HG02642 (cell line): Measurements from ENCODE around the gene HSPA2.
"Not testable (repeated sequence)": the region's sequence is repeated elsewhere in the genome, so short reads cannot be mapped to it uniquely, and the experiment has no call there.

Experiments used
- ATAC-seq: cut with Tn5 transposase; IDR thresholded peaks from one replicate; pipeline ENCODE4 v1.9.1; 2021; ENCODE audit warnings: mild to moderate bottlenecking; ENCODE audit not compliant: unreplicated experiment, poor library complexity

Gene HSPA2

DNA sequence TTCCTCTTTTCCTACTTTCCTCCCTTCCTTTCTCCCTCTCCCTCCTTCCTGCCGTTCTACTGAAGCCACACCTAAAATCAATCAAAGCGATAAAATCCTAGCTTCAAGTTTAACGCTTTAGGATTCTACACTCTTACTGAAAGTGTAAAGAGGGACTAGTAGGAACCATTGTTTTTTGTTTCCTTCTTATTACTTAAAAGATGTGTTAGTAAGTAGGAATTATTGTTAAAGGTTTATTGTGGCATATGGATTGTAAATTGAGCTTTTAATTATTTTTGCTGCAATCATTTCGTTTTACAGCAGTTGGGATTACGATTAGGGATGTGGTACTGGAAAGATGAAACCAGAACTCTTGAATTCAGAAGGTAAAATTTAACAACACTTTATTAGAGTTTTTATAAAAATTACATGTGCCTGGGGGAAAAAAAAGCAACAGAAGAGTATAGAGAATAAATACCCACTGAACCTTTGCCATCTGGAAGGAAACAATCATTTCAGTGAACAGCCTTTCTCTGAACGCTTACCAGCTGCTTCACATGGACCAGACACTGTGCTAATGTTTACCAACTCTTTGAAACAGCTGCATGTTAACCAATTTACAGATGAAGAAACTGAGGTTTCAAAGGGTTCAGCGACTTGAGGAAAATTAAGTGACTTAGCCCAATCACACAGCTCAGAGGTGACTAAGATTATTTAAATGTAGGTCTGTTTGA lies 10.2 kb downstream of the HSPA2 start:
- no peak for ATAC-seq

DNA sequence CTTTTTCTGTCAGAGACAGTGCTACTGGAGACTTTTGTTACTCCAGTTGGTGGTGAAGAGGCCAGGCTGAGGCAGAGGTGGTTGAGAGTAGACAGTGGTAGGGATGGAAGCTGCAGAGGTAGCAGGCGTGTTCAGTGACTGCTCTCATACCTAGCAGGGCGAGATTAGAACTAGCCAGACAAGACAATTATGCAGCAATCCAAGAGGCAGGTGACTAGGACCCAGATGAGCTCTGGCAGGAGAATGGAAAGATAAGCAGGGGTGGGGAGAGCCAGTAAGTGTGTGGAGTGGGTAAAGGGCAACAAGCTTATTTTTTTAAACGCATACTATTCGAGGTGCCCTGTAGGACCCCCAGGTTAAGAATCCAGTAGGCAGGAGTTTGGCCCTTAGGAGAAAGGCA lies 14.0 kb downstream of the HSPA2 start:
- ATAC-seq, result no peak

DNA sequence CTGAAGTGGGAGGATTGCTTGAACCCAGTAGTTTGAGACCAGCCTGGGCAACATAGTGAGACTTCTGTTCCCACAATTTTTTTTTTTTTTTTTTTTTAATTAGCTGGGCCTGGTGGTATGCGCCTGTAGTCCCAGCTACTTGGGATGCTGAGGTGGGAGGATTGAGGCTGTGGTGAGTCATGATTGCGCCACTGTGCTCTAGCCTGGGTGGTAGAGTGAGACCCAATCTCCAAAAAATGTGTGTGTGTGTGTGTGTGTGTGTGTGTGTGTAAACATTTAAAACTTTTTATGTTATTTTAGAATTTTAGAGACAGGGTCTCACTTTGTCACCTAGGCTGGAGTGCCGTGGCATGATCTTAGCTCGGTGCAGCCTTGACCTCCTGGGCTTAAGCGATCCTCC lies 16.0 kb downstream of the HSPA2 start:
- no peak for ATAC-seq

DNA sequence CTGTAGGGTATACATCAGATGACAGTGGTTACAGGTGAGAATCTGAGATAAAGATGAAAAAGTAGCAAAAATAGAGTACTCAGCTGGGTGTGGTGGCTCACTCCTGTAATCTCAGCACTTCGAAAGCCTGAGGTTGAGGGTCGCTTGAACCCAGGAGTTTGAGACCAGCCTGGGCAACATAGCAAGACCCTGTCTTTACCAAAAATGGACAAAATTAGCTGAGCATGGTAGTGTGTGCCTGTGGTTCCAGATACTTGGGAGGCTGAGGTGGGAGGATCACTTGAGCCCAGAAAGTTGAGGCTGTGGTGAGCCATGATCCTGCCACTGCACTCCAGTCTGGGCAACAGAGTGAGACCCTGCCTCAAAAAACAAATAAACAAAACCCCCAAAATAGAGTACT lies 17.7 kb downstream of the HSPA2 start:
- ATAC-seq, result not testable (repeated sequence)

DNA sequence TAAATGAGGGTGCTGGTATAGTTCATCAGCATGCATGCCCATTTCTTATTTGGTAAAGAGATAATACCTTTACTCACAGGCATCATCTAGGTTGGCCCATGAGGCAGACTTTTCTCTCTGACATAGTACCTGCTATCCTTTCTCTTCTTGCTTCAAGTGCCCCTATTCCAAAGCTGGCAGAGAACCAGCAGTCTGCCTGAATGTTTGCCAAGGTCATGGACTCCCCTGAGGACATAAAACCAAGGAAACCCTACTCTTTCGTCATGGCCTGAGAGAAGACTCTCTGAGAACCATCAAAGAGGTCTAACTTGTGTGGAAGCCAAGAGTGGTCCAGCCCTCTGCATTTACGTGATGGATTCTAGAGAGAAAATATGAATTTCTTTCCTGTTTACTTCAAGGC lies 21.1 kb downstream of the HSPA2 start:
- ATAC-seq, result no peak

DNA sequence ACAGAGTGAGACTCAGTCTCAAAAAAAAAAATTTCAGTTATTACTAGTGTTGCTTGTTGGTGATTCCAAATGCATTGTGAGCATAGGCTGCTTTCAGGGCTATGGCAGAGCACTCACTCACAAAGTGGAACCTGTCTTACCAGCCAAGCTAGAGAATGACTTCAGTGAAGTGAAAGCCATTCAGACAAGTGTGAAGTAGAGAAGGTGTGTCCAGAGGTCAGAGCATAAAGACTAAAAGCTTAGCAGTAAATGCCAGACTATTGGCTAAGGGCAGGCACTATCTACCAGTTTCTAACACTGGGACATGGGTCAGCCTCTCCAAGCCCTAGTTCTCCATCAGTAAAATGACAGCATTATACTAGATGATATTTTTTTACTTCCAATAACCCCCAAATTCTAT lies 21.9 kb downstream of the HSPA2 start:
- no peak for ATAC-seq

DNA sequence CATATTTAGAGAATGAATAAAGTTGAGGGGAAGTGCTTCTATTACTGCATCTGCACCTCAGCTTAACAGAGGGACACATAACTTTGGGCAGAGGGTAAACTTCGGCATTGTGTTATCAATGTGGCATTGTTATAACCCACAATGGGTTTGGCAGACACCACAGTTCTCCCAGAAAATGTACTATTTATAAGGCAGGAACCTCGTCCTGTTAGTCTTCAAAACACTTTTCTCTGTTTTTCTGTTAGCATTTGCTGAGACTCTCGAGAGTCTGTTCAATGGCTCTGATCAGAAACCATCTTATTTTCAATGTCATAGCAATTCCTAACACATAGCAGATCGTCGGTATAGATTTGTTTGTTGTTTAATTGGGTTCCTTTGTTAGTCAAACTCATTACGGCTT lies 23.2 kb downstream of the HSPA2 start:
- ATAC-seq, result no peak

DNA sequence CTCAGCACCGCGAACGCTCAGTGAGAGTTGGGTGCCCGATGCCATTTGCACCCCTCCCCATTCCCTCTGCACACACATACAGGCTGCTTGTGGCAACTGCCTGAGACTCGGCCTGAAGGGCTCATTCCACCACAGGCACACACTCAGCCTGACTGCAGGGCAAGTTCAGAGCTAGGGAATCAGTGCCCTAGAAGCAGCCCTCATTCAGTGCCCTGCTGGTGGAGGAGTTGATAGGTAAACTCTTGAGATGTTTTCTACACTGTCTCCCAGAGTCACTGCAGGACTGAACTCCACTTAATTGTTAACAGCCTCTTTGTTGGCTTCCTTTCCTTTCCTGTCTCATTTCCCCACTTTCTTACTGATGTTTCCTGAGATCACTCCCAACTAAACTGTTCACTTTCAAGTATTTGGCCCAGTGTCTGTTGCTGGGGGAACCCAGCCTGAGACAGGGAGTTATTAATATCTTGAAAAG lies 26.1 kb downstream of the HSPA2 start:
- ATAC-seq, result no peak

DNA sequence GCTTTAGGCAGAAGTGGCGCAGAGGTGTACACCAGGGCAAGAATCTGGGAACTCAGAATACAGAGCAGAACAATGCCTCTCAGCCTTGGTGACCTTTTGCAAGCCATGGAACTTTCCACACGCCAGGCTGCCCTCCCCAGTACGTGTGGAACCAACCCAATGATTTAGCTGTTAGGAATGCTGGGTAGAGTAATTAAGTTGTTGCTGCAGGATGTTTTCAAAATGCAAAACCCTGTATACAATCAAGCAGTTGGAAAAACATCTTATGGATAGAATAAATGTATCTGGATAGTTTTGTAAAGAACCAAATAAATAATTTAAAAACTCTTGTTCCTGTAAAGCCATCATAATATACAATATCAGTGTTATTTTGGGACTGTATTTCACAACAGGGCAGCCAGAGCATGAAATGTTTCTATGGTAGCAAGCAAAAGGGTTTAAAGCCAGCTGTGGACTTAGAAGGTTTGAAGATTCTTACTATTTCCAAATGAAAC lies 28.6 kb downstream of the HSPA2 start:
- ATAC-seq, result no peak

DNA sequence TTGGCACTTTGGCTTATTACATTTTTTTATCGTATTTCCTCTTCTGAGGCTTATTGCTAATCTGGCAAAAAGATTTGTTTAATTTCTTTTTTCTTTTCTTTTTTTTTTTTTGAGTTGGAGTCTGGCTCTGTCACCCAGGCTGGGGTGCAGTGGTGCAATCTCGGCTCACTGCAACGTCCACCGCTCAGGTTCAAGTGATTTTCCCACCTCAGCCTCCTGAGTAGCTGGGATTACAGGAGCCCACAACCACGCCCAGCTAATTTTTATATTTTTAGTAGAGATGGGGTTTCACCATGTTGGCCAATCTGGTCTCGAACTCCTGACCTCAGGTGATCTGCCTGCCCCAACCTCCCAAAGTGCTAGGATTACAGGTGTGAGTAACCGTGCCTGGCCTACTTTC lies 29.1 kb downstream of the HSPA2 start:
- ATAC-seq, result not testable (repeated sequence)

DNA sequence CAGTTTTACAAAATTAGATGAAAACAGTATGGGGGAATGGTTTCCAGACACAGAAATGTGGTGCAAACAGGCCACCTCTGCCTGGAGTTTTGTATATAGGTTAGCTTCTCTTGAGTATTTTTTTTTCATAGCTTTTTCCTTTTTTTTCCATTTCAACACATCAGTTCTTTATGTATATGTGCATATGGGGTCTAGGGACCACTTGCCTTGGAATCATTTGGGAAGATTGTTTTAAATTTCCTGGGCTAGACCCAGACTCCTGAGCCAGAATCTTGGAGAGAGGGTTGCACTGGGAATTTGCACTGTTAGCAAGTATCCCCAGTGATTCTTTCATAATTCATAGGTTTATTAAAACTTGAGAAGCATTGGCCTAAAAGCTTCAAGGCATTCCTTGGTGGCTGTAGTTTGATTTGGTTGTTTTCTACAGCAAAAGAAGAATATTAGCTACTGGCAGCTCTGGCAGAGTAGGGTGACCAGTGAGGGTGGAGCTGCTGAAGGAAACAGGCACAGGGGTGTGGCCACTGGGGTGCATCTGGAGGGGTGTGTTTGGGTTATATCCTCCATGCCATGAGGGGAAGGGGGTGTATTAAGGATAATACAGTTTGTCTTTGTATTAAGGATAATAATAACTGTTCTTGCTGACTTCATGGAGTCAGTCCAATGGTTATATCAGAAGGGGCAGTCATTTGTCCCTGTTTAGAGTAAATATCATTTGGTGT lies 32.0 kb downstream of the HSPA2 start:
- no peak for ATAC-seq

DNA sequence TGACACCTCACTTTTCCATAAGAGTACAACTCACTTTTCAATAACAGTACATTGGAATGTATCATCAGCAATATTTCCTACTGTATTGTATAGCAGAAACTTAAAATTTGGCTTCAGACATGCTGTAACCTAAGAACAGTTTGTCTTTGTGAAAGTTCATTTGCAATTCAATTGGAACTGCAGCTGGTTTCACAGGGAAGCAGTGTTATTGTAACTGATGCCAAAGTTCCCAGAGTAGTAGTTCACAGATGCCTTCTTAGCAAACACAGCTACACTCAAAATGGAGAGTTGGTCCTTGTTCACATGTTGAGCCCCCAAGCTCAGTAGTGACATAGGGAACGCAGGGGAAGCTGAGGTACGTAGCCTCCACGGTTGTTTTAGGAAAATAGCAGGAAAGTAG lies 32.6 kb downstream of the HSPA2 start:
- no peak for ATAC-seq

DNA sequence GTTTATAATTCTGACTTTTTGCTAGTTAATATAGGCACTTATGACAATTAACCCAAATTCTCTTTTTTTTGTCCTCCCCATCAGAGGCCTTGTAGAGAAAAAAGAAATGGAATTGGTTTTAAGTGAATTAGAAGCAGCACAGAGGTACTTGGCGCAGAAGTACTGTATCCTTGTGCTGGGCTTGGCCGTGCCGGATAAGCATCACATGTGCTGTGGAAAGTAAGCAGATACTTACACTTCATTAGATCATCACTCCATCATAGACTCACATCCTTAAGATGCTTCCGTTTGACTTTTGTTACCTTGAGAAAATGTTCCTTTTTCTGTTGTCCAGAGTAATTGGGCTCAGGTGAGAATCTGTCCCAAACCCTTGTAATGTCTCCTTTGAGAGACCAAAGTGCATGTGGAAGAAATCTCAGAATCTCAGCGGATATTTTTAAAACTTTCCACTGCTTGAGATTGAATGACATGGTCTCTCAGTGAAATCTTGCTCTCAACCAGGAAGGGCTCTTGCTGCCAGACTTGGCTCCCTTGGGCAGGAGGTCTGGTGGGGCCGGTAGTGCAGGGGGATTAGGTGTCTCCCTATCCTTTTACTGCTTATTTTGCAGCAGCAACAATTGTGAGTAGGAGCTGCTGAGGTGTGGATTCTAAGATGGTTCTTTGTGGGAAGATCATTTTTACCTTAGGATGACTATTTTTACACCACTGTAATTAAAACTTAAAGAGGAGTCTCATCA lies 34.0 kb downstream of the HSPA2 start:
- no peak for ATAC-seq

DNA sequence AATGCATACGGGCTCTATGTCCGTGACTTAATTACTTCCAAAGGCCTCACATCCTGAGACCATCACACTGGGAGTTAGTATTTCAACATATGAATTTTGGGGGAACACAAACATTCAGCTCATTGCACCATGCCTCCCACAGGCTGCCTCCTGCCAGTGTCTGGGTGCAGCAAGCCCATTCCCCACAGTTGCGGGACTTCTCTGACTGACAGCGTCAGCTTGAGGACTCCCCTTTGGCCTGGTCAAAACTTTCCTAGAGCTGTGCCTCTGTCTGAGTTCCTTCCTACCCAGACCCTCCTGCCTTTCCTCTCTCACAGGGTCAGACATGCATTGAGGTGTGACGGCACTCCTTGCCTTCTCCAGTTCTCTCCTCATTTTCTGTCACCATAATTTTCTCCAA lies 36.7 kb downstream of the HSPA2 start:
- no peak for ATAC-seq

DNA sequence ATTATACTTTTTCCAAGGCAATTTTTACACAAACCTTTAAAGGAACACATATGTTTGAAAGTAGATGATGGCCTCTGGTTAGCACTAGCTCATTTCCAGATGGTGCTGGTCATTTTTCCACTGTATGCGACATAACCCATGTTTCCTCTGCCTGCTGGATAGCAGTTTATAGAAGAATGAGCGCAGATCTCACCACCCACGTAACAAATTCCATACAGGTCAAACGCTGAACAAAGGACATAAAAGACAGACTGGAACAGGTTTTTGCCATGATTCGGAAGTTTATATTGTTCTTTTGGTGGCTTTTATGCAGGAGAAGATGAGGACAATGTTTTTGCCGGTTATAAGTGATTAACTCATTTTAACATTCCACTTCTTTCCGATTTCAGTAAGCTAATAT lies 39.9 kb downstream of the HSPA2 start:
- no peak for ATAC-seq

DNA sequence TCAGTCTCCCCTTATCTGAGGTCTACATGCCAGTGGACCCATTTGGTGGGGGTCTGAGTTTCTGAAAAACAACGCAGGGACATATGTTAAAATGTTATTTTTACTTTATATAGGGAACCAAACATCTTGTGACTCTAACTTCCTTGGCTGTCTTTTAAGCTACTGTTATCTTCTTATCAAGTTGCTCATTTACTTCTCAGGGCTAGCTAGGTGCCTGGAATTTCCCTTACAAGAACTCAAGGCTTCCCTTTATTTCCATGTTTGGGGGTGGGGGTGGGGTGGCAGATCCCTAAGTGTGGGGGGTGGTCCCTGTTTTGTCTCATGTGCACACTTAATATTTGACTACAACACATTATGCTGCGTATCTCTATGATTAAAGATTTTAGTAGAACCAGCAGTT lies 40.8 kb downstream of the HSPA2 start:
- ATAC-seq, result no peak

DNA sequence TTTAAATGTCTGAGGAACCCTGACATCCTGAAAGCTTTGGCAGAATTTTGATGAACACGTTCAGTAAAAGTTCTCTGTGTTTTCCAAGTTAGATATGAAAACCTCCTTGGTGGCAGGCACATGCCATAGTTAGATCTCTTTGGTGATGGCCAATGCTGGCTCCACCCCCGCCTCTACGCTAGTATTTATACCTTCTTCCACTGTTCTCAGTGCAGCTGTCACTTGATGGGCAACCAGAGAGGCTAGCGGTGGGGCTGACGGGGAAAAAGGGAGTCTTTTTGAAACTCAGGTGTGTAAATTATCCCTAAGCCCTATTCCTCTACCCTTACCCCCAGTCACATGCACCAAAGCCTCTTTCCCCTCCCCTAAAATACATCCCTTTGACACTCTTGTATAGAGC lies 41.3 kb downstream of the HSPA2 start:
- no peak for ATAC-seq

DNA sequence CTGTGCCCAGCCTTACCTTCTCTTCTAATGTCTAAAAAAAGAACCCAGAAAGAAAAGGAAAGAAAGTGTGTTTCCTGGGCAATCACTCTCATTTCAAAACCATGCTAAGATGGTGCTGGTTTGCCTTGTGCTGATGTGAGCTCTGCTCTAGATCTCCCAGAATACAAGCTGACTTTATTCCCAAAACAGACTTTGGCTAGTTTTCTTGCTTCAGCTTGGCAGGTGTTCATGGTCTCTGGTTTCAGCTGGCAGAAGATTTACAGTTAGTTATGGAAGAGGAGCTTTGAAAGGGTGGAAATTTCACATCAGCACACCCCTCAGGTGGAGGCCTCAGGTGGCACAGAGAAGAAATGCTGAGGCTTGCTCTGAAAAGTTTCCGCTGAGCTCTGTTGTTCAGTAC lies 43.6 kb downstream of the HSPA2 start:
- no peak for ATAC-seq

DNA sequence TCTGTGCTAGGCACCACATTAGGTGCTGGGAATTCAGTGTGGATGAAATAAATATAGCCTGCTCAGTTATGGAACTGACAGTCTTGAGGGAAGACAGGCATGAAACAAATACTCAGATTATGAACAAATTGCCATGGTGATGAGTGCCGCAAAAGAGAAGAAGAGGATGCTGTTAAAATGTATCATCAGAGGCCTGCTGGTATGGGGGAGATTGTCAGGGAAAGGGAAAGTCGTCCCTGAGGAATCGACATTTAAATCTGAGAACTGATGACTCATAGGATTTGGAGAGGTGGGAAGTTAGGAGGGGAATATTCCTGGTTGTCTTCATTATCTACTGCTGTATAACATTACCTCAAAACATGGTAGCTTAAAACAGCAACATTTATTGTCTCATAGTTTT lies 51.3 kb downstream of the HSPA2 start:
- no peak for ATAC-seq
